ENCODE measurements around the gene CARS1.

Gene CARS1

GRCh38 chr11:2968341-2968900, 88.8 kb downstream of the CARS1 start:
- no peak for FAIRE-seq
- DNase-seq (ENCODE audit: insufficient read length, low spot score): no peak

GRCh38 chr11:2964782-2965181, 92.4 kb downstream of the CARS1 start:
- no peak for FAIRE-seq
- DNase-seq (ENCODE audit: insufficient read length, low spot score): no peak

GRCh38 chr11:2963761-2964160, 93.5 kb downstream of the CARS1 start:
- FAIRE-seq (no peak), DNase-seq (ENCODE audit: insufficient read length, low spot score) (no peak)

- no peak for DNase-seq (ENCODE audit: insufficient read length, low spot score)
- FAIRE-seq: no peak
Measured at GRCh38 chr11:2963112-2963754, 94.0 kb downstream of the CARS1 start.

GRCh38 chr11:2961080-2961479, 96.1 kb downstream of the CARS1 start:
- FAIRE-seq (no peak), DNase-seq (ENCODE audit: insufficient read length, low spot score) (no peak)

GRCh38 chr11:2960139-2960538, 97.1 kb downstream of the CARS1 start:
- no peak for DNase-seq (ENCODE audit: insufficient read length, low spot score)
- no peak for FAIRE-seq

- FAIRE-seq: no peak
- no peak for DNase-seq (ENCODE audit: insufficient read length, low spot score)
Measured at GRCh38 chr11:2958251-2958650, 99.0 kb downstream of the CARS1 start.

GRCh38 chr11:2955906-2956476, 101.2 kb downstream of the CARS1 start:
- FAIRE-seq (no peak), DNase-seq (ENCODE audit: insufficient read length, low spot score) (no peak)

- no peak for DNase-seq (ENCODE audit: insufficient read length, low spot score)
- no peak for FAIRE-seq
Measured at GRCh38 chr11:2954263-2954662, 103.0 kb downstream of the CARS1 start.

GRCh38 chr11:2952290-2952689, 104.9 kb downstream of the CARS1 start:
- FAIRE-seq: no peak
- no peak for DNase-seq (ENCODE audit: insufficient read length, low spot score)

GRCh38 chr11:2951231-2952110, 105.8 kb downstream of the CARS1 start:
- FAIRE-seq: no peak
- no peak for DNase-seq (ENCODE audit: insufficient read length, low spot score)
